Liver (tissue), 9 donors: ENCODE results near the gene GPRC5A. TPM values are rescaled to one million over a fixed set of nuclear protein-coding genes. Genes with fewer than 3 reads are reported as not detected.

Experiments used
- DNase-seq: peaks from one replicate; pipeline ENCODE4 v3.0.0-alpha.2; 2017; ENCODE audit warnings: low spot score
- H3K27ac ChIP-seq, 2 donors: one replicate each; pipeline ENCODE4 v1.7.0; 2013; ENCODE audit warnings: inconsistent platforms in 2 of 2, low read length in 2 of 2, control low read depth in 1 of 2, low read depth in 1 of 2, mild to moderate bottlenecking in 1 of 2
- H3K27me3 ChIP-seq, 4 donors: one replicate each; pipeline versions ENCODE4 v1.6.1 to v1.7.0; 2013; ENCODE audit warnings: low read length in 3 of 4, inconsistent platforms in 1 of 4, mild to moderate bottlenecking in 1 of 4, moderate library complexity in 1 of 4; ENCODE audit not compliant: control insufficient read depth in 4 of 4, insufficient read depth in 4 of 4
- H3K36me3 ChIP-seq, 4 donors: one replicate each; pipeline versions ENCODE4 v1.6.1 to v1.7.0; 2013; ENCODE audit warnings: low read length in 3 of 4, mild to moderate bottlenecking in 3 of 4, low read depth in 1 of 4, moderate library complexity in 1 of 4; ENCODE audit not compliant: control insufficient read depth in 4 of 4, insufficient read depth in 3 of 4
- H3K4me1 ChIP-seq, 4 donors: one replicate each; pipeline versions ENCODE4 v1.6.1 to v1.7.0; 2013; ENCODE audit warnings: low read length in 3 of 4, mild to moderate bottlenecking in 3 of 4, moderate library complexity in 1 of 4; ENCODE audit not compliant: control insufficient read depth in 4 of 4, insufficient read depth in 4 of 4
- H3K4me3 ChIP-seq, 3 donors: one replicate each; pipeline versions ENCODE4 v1.6.1 to v1.7.0; 2013; ENCODE audit warnings: low read length in 3 of 3, control low read depth in 1 of 3, low read depth in 1 of 3, mild to moderate bottlenecking in 1 of 3
- H3K9ac ChIP-seq, 2 donors: one replicate each; pipeline ENCODE4 v1.7.0; 2013; ENCODE audit warnings: low read length in 2 of 2, mild to moderate bottlenecking in 2 of 2, moderate library complexity in 2 of 2, control low read depth in 1 of 2, low read depth in 1 of 2
- H3K9me3 ChIP-seq, 4 donors: one replicate each; pipeline versions ENCODE4 v1.6.1 to v1.7.0; 2013; ENCODE audit warnings: low read length in 3 of 4; ENCODE audit not compliant: control insufficient read depth in 4 of 4
- ATF3 ChIP-seq: IDR thresholded peaks from 2 replicates; pipeline ENCODE4 v1.6.1; 2016; ENCODE audit warnings: antibody characterized with exemption
- CTCF ChIP-seq: fragments of 150-350 bp; IDR thresholded peaks from 2 replicates; pipeline ENCODE4 v1.5.1; 2017; ENCODE audit warnings: improper control_type of control experiment, low read depth, low read length; ENCODE audit not compliant: missing input control
- EGR1 ChIP-seq, 2 donors: IDR thresholded peaks; 2 replicates each; pipeline ENCODE4 v1.6.1; 2016 to 2018; ENCODE audit warnings: antibody characterized with exemption in 2 of 2, low read depth in 2 of 2
- FOXA2 ChIP-seq: IDR thresholded peaks from 2 replicates; pipeline ENCODE4 v1.6.1; 2016; ENCODE audit warnings: antibody characterized with exemption
- HNF4A ChIP-seq, 2 donors: conservative IDR thresholded peaks; 2 replicates each; pipeline ENCODE4 v1.6.1; 2016; ENCODE audit warnings: antibody characterized with exemption in 2 of 2, mild to moderate bottlenecking in 2 of 2
- HNF4G ChIP-seq: IDR thresholded peaks from 2 replicates; pipeline ENCODE4 v1.6.1; 2016; ENCODE audit warnings: antibody characterized with exemption
- NR2F2 ChIP-seq: IDR thresholded peaks from 2 replicates; pipeline ENCODE4 v1.6.1; 2016; ENCODE audit warnings: antibody characterized with exemption
- REST ChIP-seq: IDR thresholded peaks from 2 replicates; pipeline ENCODE4 v1.6.1; 2016; ENCODE audit warnings: antibody characterized with exemption, mild to moderate bottlenecking
- RXRA ChIP-seq, 2 donors: IDR thresholded peaks; 2 replicates each; pipeline ENCODE4 v1.6.1; 2017 to 2018; ENCODE audit warnings: antibody characterized with exemption in 2 of 2, mild to moderate bottlenecking in 1 of 2
- SP1 ChIP-seq: IDR thresholded peaks from 2 replicates; pipeline ENCODE4 v1.6.1; 2018; ENCODE audit warnings: antibody characterized with exemption, mild to moderate bottlenecking
- TAF1 ChIP-seq: conservative IDR thresholded peaks from 2 replicates; pipeline ENCODE4 v1.6.1; 2016; ENCODE audit warnings: antibody characterized with exemption, mild to moderate bottlenecking
- YY1 ChIP-seq: IDR thresholded peaks from 2 replicates; pipeline ENCODE4 v1.6.1; 2016; ENCODE audit warnings: antibody characterized with exemption, mild to moderate bottlenecking
- WGBS: extraction: QIAGEN DNeasy Blood & Tissue Kit; methylation state at CpG from one replicate; pipeline ENCODE4 v1.1.7; 2013; 5-methylcytosine and 5-hydroxymethylcytosine counted together
- polyA plus RNA-seq, 2 donors: library from polyadenylated mRNA; stranded (reverse) in 1 of 2; unstranded in 1 of 2; fragments of 200-250 nt in 1 of 2; fragments of >200 nt in 1 of 2; fragmentation: Nextera tagmentation in 1 of 2; extraction: Ambion mirVana in 1 of 2; gene quantifications; one replicate each; pipeline versions ENCODE4 v1.2.1 to v1.2.3, GENCODE V29; 2013 to 2015
- total RNA-seq, 2 donors: library from RNA; depleted of rRNA; stranded (reverse); fragments of >200 nt; gene quantifications; one replicate each; pipeline ENCODE4 v1.2.3, GENCODE V29; 2014
- donor health status: healthy.
- donor health status: healthy.
- donor health status: healthy.
- donor health status: healthy.
- donor health status: healthy.

GPRC5A gene
- total and polyA plus RNA-seq, 4 donors = 0.09 to 0.17 (median 0.16) TPM; not detected in 1

GRCh38 chr12:12901158-12901791, 9.9 kb downstream of the GPRC5A start:
- Histone ChIP-seq H3K4me1 (no peaks in the 10 kb centered on the region), H3K9me3 (no peaks in the 10 kb centered on the region), H3K27me3 (peaks cover 0 to 11% (median 0%) of the 10 kb centered on the region in 4 donors), H3K9ac (no peak overlapping the region), H3K27ac (no peak overlapping the region), H3K4me3 (no peak overlapping the region), H3K36me3 (no peaks in the 10 kb centered on the region)
- WGBS = 74% methylated on average over 10 of the region's 10 CpGs
- DNase-seq = no peak
- no peak for TF ChIP-seq FOXA2
- TF ChIP-seq HNF4G = no peak
- TF ChIP-seq EGR1 (IDR thresholded peaks at IDR 0.05; ENCODE audit: low read depth in 2 of 2) = no peak

- H3K36me3 ChIP-seq = no peaks in the 10 kb centered on the region
- peaks cover 0 to 11% (median 0%) of the 10 kb centered on the region in 4 donors for H3K27me3 ChIP-seq
- H3K27ac ChIP-seq = no peak overlapping the region
- no peak overlapping the region for H3K4me3 ChIP-seq
- no peak for DNase-seq
- no peaks in the 10 kb centered on the region for H3K9me3 ChIP-seq
- H3K4me1 ChIP-seq = no peaks in the 10 kb centered on the region
- H3K9ac ChIP-seq = no peak overlapping the region
- no peak for TF ChIP-seq RXRA (IDR thresholded peaks at IDR 0.05)
- TF ChIP-seq YY1 = no peak
- no peak for TF ChIP-seq NR2F2
- no peak for TF ChIP-seq HNF4A (conservative IDR thresholded peaks at IDR 0.05)
- no peak for TF ChIP-seq EGR1 (IDR thresholded peaks at IDR 0.05; ENCODE audit: low read depth in 2 of 2)
- TF ChIP-seq SP1 = no peak
- TF ChIP-seq TAF1 = no peak
- no peak for TF ChIP-seq CTCF
- no peak for TF ChIP-seq REST
- no peak for TF ChIP-seq ATF3
These were observed 10.7 kb downstream of the GPRC5A start for GRCh38 chr12:12902036-12902435.
